GM10847 (cell line): Measurements from ENCODE around the gene POLR2E.

Experiments
- POLR2A ChIP-seq: IDR thresholded peaks from 2 replicates; pipeline ENCODE4 v1.6.1; 2011; ENCODE audit not compliant: insufficient read length; ENCODE audit errors: extremely low read depth

The POLR2E gene

DNA sequence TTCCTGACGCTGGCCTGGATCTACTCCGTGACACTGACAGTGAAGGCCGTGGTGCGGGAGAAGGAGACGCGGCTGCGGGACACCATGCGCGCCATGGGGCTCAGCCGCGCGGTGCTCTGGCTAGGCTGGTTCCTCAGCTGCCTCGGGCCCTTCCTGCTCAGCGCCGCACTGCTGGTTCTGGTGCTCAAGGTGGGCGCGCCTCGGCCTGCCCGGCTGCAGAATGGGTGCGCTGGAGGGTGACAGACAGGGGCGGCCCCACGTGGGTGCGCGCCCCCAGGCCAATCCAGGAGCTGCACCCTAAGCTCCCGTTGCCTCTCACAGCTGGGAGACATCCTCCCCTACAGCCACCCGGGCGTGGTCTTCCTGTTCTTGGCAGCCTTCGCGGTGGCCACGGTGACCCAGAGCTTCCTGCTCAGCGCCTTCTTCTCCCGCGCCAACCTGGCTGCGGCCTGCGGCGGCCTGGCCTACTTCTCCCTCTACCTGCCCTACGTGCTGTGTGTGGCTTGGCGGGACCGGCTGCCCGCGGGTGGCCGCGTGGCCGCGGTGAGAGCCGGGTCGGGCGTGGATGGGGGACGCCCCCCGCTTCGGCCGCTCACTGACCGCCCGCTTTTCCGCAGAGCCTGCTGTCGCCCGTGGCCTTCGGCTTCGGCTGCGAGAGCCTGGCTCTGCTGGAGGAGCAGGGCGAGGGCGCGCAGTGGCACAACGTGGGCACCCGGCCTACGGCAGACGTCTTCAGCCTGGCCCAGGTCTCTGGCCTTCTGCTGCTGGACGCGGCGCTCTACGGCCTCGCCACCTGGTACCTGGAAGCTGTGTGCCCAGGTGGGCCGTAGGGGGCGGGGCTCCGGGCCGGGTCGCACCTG lies 48.1 kb downstream of the POLR2E start:
- no peak for TF ChIP-seq POLR2A

DNA sequence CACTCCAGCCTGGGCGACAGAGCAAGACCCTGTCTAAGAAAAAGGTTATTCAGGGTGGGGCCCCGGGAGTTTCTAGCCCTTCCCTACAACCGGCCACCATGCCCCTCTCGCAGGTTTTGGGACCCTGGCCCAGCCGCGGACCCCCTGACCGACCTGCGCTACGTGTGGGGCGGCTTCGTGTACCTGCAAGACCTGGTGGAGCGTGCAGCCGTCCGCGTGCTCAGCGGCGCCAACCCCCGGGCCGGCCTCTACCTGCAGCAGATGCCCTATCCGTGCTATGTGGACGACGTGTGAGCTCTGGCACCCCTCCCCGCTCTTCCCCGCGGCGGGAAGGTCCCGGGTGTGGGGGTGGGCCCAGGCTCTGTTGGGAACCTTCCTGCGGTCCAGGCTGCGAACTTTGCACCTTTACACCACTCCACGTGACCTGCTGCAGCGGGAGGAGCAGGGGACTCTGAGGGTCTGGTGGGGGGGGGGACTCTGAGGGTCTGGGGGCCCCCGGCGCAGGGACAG lies 49.0 kb downstream of the POLR2E start:
- no peak for TF ChIP-seq POLR2A

DNA sequence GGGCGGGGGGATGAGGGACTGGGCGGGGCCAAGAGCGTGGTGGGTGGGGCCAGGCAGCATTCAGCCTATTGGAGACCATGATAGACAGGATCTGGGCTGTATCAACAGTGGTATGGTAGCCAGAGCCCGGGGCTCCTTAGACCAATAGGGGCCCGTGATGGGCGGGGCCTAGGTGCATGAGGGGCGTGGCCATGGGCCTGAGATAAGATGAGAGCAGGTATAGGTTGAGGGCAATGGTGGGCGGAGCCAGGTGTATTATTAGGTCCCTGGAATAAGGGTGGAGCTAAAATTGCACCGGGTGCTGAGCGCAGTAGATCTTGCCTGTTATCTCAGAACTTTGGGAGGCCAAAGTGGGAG lies 50.0 kb downstream of the POLR2E start:
- no peak for TF ChIP-seq POLR2A

DNA sequence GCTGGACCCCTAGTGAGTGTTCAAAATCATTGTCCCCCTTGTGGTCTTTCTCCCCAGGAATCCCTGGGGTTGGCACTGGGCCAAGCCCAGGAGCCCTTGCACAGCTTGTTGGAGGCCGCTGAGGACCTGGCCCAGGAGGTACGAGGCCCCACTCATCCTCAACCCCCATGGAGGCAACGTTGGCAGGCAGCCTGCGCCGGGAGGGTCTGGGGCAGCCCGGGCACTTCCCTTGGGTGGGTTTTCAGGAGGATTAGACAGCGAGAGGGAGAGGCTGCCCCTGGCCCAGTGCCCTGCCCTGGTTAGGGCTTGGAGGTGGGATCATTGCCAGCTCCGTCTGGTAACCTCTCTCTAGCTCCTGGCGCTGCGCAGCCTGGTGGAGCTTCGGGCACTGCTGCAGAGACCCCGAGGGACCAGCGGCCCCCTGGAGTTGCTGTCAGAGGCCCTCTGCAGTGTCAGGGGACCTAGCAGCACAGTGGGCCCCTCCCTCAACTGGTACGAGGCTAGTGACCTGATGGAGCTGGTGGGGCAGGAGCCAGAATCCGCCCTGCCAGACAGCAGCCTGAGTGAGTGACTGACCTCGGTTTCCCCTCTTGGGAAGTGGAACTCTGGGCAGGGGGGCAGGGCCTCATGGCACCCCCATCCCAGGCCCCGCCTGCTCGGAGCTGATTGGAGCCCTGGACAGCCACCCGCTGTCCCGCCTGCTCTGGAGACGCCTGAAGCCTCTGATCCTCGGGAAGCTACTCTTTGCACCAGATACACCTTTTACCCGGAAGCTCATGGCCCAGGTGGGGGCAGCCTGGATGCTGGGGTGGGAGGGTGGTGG lies 52.3 kb downstream of the POLR2E start:
- no peak for TF ChIP-seq POLR2A

- TF ChIP-seq POLR2A = no peak
Observed at GRCh38 chr19:1041835-1042685, 53.1 kb downstream of the POLR2E start.

- no peak for TF ChIP-seq POLR2A
Observed at GRCh38 chr19:1041272-1041834, 53.8 kb downstream of the POLR2E start.

- TF ChIP-seq POLR2A = no peak
Observed at GRCh38 chr19:1040476-1041271, 54.5 kb downstream of the POLR2E start.

GRCh38 chr19:1039646-1040475 lies 55.3 kb downstream of the POLR2E start, which contains the start of gene ABCA7:
TSS of gene ABCA7 (plus strand) at chr19:1040107. CDS start at chr19:1041362, 1,255 bp downstream.
- no peak for TF ChIP-seq POLR2A

DNA sequence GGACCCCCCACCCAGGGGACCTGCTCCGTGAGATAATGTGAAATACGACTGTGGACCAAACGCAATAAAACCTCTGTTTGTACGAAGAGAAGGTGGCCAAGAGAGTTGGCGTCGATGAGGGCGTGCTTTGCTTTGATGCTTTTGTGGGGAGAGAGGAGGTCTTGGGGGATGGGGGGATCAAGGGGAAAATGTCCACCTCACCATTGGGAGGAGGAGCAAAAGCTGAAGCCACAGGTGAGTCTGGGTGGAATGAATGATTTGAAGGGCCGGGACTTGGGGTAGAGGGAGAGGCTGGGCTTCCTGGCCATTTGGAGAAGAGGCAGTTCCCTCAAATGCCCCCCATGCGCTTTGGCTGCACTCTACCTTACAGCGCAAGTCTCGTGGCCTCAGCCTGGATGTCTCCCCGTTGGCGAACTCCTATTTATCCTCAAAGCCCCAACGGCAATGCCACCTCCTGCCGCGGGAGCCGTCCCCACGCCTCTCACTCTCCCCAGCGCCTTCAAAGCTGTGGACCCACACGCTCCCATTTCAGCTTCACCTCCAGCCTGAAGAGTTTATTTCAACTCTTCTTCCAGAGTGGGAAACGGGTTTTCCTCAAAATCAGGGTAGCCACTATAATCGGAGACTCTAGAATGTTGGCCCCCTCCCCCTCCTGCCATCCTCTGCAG lies 56.1 kb downstream of the POLR2E start:
- TF ChIP-seq POLR2A = no peak

- TF ChIP-seq POLR2A = no peak
Observed at GRCh38 chr19:1037621-1038064, 57.5 kb downstream of the POLR2E start.
